Raji (cell line): ENCODE data around the gene CD44.

Experiments
- POLR2A ChIP-seq: IDR thresholded peaks from 2 replicates; pipeline ENCODE4 v1.6.1; 2011; ENCODE audit warnings: low read depth, low read length, control low read depth; ENCODE audit not compliant: insufficient read depth

Gene CD44

DNA sequence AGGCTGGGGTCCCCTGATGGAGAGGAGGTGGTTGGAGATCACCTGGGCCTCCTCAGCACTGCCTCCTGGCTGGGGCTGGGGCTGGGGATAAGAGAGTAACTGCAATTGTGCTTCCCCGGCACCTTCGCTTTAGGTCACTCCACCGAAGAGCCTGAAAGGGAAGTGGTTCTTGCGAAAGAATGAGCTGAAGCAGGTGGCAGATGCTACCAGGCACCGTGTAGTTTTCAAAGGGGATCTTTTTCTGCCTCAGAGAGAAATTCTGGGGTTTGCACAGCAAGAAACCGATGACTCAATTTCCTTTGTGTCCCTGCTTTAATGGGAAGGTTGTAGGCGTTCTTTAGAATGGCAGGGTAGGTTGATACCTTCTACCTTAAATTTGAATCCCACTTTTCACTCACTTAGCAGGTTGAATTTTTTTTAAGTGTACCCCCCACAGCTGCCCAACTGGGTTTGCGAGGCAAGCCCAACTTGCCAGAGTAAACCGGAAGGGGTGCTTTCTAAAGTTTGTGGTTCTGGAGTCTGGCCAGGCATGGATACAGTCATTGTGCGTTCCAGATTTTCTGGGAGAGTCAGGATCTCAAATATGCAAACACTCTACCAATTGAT, 5.3 kb downstream of the CD44 start:
- TF ChIP-seq POLR2A: no peak

DNA sequence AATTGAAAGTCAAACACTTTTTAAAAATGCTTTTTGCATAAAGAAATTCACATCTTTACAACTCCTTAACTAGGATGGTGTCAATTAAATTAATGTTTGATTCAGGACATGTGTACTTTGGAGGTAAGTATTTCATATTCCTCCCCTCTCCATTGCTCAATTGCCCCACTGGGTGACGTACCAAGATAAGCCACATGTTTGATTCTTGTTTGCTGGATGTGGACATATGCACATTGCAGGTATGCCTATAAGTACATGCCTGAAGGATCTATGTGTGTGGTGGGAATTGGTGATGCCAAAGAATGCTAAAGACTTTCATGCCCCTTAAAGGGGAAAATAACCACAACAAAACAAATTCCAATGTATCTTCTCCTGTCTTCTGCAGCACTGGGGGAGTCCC, 5.8 kb downstream of the CD44 start:
- no peak for TF ChIP-seq POLR2A

DNA sequence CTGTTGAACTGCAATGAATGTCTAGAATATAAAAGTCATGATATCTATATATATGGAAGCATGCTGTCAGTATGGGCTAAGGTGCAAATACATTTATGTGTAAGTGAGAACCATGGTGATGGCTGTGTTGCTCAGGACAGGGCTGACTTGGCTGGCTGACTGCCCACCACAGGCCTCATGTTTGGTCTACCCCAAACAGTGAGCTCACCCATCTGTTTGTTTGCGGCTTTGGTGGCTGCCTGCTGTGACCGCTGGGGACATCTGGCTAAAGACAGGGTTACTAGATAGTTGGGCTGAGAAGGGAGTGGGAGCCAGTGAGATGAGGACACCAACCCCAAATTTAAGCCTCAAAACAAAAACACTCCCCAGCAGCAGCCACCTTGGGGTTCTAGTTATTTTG, 6.3 kb downstream of the CD44 start:
- TF ChIP-seq POLR2A: no peak

DNA sequence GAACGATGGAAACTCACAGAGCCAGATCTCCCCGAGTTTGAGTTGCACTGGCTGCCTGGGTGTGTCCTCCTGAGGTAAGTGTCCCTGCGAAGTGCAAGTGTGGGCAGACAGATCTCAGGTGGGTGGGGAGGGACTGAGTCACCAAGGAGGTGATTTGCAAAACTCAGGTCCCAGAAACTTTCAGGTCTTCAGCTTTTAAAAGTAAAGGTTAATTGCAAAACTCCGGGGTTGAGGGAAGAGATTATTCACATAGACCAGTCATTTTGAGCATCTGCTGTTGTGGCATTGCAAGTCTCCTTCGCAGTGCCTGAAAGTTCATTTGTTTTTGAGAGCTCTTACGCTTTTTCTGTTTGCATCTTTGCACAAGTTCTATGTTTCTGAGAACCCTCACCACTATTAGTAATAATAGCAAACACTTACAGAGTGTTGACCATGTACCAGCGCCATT, 7.1 kb downstream of the CD44 start:
- TF ChIP-seq POLR2A: no peak

DNA sequence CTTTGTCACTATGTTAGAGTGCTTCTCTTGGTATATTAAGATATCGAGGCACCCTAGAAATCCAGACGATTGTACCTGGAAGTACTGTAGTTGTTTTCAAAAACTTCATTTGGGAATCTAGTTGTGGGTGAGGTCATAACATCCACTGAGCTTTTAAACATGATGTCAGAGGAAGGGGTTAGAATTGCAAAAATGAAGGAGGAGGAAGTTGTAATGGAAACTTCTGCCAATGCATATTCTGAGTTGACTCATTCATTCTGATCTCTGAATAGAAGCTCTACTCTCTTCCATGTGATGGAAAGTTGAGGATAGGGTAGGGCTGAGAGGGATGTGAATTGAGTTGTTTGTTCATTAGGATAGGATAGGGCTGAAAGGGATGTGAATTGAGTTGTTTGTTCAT, 7.7 kb downstream of the CD44 start:
- TF ChIP-seq POLR2A: no peak

DNA sequence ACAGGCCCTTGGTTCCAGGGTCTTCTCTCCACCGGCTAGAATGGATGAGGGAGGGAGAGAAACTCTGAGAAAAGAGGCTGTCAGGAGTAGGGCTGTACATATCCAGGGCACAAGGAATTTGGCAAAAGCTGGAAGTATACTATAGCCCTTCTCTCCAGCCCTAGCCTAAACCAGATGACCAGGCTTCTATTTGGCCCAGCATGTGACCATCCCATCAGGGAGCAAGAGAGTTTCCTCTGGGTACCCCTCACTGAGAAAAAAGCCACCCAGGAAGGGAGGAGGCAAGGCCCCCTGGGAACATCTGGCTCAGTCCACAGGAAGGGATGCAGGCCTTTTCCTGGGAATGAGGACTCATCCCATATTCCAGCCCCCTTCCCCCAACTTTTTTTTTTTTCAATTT, 8.3 kb downstream of the CD44 start:
- no peak for TF ChIP-seq POLR2A

DNA sequence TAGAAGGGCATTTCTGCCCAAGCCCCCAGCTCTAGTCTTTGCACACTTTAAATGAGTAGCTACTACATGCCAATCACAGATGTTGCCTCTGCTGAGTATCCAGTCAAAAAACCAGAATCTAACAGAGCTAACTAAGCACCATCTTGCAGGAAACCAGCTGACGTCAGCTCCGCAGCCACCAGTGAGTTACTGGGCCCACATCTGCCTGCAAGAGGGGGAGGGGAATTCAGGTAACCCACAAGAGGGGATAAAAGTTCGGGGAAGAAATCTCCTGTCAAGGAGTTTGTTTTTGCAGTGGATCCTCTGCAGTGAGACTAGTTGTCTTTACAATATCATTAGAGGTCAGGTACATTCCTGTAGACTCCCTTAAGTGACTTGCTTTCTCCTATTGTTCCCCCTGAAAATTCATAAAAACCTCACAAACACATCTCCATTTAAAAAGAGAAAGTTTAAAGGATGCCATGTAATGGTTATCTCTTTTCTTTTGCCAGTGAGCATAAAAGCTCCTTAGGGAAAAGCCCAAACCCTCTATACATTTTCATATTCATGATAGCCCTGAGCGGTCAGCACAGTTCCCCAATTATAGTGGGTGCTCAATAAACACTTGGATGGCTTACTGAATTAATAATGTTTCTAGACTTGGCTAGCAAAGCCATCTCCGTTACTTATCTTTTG, 9.3 kb downstream of the CD44 start:
- no peak for TF ChIP-seq POLR2A

DNA sequence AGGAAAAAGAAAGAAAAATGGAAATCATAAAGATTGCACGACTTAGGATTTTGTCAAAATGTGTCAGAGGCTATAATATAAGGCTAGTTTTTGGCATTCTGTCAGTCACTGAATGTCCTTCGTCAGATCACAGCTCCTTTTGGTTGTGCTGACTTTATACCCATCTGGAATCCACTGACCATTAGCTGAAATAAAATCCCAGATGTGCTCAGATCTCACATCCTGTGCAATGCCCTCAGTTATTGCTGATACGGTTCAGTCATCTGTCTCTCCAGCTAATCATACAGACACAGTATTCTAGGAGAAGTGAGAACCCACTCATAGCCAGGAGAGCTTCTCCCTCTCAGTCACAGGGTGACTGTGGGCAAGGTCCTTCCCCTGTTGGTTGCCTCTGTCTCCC, 11.5 kb downstream of the CD44 start:
- TF ChIP-seq POLR2A: no peak

DNA sequence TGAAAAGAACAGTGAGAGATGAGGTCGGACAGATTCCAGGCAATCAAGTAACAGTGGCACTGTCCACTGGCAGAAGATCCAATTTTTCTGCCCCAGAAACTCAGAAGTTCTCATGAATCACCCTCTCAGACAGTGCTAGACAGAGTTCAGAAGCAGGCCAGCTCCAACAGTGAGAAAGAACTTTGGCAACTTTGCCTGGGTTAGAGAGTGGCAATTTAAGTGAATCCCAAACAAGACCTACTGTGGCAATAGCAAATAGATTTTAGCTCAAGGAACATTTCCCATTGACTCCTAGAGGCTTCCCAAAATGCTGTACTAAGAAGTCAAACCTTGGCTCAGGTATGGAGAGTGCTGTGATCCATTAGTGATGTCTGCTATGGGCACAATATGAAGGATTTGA, 12.3 kb downstream of the CD44 start:
- no peak for TF ChIP-seq POLR2A

DNA sequence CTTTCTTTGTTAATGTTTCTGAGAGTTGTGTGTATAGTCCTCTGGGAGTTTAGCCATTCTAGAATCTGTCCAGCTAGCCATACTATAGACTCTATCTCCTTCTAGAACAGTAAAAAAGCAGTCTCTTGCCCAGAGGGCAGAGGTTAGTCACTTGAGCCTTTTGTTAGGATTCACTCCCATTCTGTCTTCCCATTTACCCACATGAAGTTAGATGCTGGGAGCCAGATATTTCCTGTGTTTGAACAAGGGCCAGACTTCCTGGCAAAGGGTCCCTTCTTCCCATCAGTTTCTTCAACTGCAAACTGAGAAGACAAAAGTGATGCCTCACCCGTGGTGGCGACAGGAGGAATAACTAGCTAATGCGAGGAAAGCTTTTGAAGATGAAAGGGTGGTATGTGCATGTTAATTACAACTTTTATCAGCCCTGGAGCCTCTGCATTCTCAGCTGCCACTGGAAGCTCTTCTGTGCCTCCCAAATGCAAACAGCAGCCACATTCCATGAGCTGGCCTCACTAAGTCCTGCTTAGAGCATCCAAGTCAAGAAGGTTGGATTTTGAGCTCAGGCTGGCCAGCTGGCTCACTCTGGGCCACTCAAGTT, 12.8 kb downstream of the CD44 start:
- TF ChIP-seq POLR2A: no peak

DNA sequence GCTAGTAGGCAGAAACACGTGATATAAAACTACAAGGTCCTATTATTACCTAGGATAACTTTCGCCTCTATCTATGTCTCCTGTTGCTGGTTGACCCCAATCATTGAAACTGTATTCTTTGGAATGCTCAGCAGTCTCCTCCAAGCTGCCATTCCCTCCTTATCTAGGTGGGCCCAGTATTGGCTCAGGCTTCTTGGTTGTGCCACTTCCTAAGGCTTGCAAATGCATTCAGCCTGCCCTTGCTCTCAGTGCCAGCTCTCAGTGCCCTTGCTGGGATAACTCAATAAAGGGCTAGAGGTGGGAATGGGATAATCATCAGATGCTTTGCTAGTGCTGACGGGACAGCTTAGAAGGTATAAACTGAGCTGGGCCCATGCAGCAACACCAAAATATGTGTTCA, 13.6 kb downstream of the CD44 start:
- no peak for TF ChIP-seq POLR2A

DNA sequence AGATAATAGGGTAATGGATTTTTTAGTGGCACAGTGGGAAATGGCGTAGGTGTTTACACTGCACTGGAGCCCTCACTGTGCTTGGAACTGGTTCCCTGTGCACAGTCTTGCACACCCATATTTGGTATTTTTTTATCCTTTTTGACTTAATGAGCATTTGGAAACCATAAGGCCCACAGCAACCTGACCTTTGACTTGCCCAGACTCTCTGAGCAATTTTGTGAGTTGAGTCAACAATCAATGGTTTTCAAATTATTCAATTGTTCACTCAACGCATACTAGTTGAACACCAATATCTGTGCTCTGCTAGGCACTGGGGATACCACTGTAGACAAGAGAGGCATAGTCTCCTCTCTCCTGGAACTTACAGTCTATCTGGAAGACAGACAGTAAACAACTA, 14.3 kb downstream of the CD44 start:
- no peak for TF ChIP-seq POLR2A

DNA sequence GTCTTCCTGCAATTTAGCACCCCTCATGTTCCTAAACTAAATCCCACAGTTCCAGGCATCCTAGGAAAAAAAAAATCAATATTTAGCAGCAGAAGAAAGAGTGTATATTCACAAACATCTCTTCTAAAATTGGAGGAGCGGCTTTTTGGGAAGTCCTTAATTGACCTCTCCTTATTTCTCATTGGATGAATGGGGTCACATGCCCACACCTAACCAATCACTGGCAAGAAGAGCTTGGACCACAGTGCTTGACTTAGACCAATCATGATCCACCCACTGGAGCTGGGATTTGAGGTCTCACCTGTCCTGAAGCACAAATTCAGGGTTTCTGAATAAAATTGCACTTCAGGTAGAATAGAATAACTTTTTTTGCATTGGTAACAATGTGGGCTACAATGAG, 16.0 kb downstream of the CD44 start:
- TF ChIP-seq POLR2A: no peak

DNA sequence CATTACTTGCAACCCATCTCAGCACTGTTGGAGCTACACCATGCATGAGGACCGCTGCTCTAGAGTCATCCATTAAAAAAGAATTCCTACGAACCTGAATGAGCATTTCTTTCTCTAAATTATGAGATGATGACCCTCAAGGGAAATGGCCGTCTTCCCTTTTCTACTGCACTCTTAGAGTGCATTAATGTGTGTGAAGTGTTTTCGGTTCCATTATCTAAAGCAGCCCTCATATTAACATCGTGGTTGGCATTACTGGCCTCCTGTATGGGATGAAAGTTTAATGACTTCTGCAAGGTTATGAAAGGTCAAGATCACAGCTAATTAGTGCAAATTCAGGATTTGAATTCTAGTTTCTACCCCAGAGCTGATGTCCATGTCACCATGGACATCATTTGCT, 16.7 kb downstream of the CD44 start:
- no peak for TF ChIP-seq POLR2A

DNA sequence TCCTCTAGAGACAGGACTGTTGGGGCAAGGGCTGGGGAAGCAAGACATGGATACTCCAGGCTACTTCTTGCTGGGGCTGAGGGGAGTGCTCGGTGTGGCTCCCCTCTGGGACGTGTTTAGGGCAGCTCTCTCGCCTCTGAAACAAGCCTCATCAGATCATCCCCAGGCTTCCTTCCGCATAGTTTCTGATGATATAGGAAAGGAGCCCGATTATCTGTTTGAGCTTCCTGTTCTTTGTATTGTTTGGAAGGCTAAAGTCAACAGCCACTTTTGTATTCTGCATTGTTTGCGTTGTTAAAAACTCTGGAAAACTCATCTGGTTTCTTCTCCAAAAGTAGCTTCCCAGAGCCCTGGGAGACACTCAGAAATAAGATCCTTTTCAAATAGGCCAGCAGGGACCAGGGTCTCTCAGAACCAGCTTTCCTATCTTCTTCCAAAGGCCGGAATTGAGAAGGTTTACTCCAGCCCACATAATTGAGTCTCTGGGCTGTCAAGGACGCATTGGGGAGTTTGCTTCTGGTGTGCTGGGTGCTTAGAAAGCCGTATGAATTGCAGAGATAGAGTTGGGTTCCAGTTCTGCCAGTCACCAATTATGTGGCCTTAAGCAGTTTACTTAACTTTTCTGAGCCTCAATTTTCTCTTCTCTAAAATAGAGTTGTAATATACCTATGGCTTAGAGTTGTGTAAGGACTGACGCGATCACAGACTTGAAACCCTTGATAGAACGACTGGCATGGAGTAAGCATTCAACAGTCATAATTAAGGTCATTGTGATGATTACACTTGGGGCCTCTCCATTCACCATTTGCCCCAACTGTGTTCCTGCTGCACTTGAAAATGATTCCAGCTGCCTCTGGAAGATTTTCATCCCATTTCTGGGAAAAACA, 19.1 kb downstream of the CD44 start:
- no peak for TF ChIP-seq POLR2A

DNA sequence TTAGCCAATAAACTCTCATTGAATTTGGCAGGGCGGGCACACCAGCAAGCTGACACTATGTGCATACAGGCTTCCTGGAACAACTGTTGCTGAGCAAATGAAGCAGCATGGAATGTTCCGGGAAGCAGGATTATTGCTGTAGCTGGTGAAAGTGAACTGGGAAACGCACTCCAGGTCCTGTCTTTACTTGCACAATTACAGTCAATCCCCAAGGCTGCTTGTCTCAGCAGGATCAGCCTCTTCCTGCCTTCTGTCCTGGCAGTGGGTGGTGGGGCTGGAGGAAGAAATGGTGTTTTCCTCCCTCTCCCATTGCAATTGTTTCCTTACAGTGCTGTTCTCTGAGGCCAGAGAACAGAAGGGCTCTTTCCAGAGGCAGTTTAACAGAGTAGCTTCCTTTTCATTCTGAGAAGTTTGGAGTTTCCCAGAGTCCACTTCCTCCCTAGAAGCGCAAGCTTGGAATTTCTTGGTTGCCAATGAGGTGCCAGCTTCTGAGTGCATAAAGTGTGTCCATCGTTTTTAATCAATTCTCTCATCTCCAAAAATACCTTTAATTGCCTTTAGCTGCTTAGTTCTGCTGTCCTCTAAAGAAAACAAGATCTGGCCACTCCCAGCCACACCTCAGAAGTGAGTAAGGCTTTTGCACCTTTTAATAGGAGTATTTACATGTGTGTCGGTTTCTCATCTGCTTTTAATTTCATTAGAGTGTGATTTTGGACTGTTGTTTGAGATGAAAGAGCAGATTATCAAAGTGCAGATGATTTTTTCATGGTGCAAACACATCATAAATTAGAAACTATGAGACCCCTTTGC, 19.9 kb downstream of the CD44 start:
- no peak for TF ChIP-seq POLR2A
